HUES6 (cell line): Measurements from ENCODE around the gene CITED2.

ENCODE experiments used
- H3K27ac ChIP-seq: 2 replicates; pipeline ENCODE4 v1.7.0; 2013; ENCODE audit warnings: low read depth, mild to moderate bottlenecking, low read length, inconsistent platforms
- H3K27me3 ChIP-seq: 2 replicates; pipeline ENCODE4 v1.6.1; 2013; ENCODE audit warnings: low read length; ENCODE audit not compliant: control insufficient read depth, insufficient read depth
- H3K36me3 ChIP-seq: 2 replicates; pipeline ENCODE4 v1.6.1; 2013; ENCODE audit warnings: low read length; ENCODE audit not compliant: control insufficient read depth, insufficient read depth
- H3K4me1 ChIP-seq: 2 replicates; pipeline ENCODE4 v1.6.1; 2013; ENCODE audit warnings: low read length; ENCODE audit not compliant: control insufficient read depth, insufficient read depth
- H3K4me3 ChIP-seq: 2 replicates; pipeline ENCODE4 v1.5.1; 2013; ENCODE audit warnings: low read depth, low read length
- H3K9ac ChIP-seq: one replicate; pipeline ENCODE4 v1.6.1; 2013; ENCODE audit warnings: mild to moderate bottlenecking, low read length
- H3K9me3 ChIP-seq: 2 replicates; pipeline ENCODE4 v1.6.1; 2013; ENCODE audit warnings: low read depth, low read length; ENCODE audit not compliant: control insufficient read depth, insufficient read depth

CITED2 gene

DNA sequence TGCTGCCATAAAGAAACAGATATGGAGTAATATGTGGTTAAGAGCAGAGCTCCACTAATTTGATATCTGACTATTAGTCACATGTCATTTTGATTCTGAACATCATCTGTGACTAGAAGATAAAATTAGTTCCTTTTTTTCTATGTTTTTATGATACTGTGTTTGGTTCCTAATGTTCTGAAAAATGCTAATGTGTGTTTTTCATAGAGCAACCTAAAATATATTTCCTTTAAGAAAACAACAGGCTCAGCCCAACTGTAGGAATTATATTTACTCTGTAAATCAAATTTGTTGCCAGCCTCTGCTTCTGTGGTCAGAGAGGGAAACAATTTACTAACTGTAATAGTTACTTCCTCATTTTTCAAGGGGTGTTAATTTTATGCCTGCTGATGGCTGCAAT is 49.3 kb downstream of the CITED2 start:
- Histone ChIP-seq H3K4me1 (peaks cover 5% of the 10 kb centered on the region; the same call in 1 of the 2 replicates), H3K4me3 (no peak overlapping the region), H3K27me3 (no peaks in the 10 kb centered on the region), H3K27ac (no peak overlapping the region), H3K9me3 (no peaks in the 10 kb centered on the region; the same call in 1 of the 2 replicates), H3K36me3 (no peaks in the 10 kb centered on the region), H3K9ac (no peak overlapping the region)

DNA sequence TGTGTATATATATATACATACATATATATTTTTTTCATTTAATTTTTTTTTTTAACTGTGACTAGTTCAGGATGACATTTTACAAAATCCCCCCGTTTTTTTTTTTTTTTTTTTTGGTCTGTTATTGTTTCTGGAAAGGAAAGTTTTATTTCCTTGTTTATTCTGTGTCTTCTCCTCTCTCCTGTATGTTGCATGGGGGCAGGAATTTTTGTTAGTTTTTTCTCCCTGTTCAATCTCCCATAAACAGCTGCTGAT is 50.2 kb downstream of the CITED2 start:
- H3K9ac ChIP-seq, result no peak overlapping the region
- H3K27ac ChIP-seq, result no peak overlapping the region
- no peaks in the 10 kb centered on the region; the same call in 1 of the 2 replicates for H3K9me3 ChIP-seq
- H3K36me3 ChIP-seq, result no peaks in the 10 kb centered on the region
- peaks cover 5% of the 10 kb centered on the region; the same call in 1 of the 2 replicates for H3K4me1 ChIP-seq
- H3K4me3 ChIP-seq, result no peak overlapping the region
- H3K27me3 ChIP-seq, result no peaks in the 10 kb centered on the region

DNA sequence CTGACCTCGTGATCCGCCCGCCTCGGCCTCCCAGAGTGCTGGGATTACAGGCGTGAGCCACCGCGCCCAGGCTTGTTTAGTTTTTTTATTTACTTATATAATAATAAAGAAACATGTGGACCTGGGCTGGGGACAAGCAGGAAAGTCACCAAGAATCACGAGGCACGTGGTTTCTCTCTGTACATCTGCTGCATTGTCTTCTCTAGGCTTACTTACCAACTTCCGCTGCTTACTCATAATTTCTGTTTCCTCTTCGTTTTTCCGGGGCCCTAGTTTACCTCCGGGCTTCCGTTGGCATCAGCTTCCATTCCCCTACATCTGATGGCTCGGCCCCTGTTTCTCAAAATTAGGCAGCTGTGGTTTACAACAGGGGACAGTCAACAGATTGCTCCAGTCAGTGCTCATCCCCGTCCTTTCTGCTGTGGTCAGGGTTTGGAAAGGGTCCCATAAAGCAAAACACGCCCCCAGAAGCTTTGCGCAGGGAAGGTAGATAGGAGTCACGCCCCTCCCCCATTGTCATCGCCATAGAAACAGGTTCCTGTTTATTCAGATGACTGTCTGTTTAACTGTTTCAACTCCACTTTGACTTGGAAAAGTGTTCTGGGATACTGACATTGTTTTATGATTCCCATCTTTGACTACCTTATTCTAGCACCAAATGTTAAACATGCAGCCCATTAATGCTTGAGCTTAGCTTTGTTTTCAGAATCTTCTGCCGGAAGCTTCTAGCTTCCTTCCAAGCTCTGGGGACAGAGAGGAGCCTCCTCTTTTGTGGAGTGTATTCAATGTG is 50.7 kb downstream of the CITED2 start:
- Histone ChIP-seq H3K9me3 (no peaks in the 10 kb centered on the region; the same call in 1 of the 2 replicates), H3K9ac (no peak overlapping the region), H3K4me3 (no peak overlapping the region), H3K36me3 (no peaks in the 10 kb centered on the region), H3K27me3 (no peaks in the 10 kb centered on the region), H3K27ac (no peak overlapping the region), H3K4me1 (peaks cover 5% of the 10 kb centered on the region; the same call in 1 of the 2 replicates)
